ENCODE results near the gene AGBL4.
"Not testable (repeated sequence)": the region's sequence is repeated elsewhere in the genome, so short reads cannot be mapped to it uniquely, and the experiment has no call there.

AGBL4 gene

GRCh38 chr1:49306507-49307070, 717.2 kb downstream of the AGBL4 start:
- DNase-seq (ENCODE audit: low spot score) = no peak

DNA sequence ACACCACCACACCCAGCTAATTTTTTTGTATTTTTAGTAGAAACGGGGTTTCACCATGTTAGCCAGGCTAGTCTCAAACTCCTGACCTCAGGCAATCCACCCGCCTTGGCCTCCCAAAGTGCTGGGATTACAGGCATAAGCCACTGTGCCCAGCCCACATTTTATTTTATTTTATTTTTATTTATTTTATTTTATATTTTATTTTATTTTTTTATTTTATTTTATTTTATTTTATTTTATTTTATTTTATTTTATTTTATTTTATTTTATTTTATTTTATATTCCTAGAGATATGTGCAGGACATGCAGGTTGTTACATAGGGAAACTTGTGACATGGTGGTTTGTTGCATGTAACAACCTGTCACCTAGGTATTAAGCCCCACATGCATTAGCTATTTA, 721.4 kb downstream of the AGBL4 start:
- not testable (repeated sequence) for DNase-seq (ENCODE audit: low spot score)

DNA sequence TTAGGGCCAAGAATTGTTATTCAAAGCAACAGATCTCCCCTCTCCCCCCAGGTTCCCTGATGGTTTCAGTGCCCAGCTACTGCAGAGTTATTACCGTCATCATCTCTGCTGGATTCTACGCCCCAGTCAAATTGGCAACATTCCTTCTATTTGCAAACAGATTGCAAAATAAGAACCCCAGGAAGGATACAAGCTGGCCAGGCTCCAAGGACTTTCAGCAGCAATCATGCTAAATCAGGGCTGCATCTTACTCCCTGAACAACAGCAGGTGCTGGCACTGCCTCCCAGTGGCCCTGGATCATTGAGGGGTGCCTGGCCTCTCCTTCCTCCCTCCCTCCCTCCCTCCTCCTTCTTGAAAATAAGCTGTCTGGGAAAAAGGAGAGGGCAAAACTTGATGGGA, 725.5 kb downstream of the AGBL4 start:
- no peak for DNase-seq (ENCODE audit: low spot score)

- DNase-seq (ENCODE audit: low spot score) = no peak
These were observed 726.0 kb downstream of the AGBL4 start for GRCh38 chr1:49297783-49298182.

DNA sequence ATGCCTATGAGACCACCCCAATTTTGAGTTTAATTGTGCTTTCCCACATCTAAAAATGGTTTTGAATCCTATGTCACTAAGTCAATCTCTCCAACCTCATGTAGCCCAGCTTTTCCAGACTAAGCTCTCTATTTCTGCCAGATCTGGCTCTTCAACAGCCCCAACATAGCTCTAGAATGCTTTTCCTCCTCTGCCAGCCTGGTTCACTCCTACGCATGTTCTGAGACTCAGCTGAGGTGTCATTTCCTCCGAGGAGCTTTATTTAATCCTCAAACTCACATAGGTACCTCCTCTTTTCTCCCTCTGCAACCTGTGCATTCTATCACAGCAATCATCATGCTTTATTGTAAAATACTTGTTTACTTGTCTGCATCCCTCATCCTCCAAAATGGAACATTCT, 729.2 kb downstream of the AGBL4 start:
- DNase-seq (ENCODE audit: low spot score) = no peak

DNA sequence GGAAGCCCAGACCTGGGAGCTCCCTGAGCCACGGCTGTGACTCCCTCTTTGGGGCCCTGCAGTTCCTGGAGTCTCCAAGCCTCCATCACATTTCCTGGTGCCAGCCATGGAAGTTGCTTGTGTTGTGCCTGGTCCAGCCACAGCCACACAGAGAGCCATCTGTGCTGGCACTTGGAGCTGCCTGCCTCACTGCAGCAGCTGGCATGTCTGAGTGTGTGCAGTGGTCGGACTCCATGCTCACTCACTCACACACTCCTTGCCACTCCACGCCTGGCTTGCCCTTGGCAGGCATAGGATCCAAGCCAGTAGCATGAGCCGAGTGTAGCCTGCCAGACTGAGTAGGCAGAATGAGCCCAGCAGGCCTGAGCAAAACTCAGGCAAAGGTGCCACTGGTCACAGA, 730.7 kb downstream of the AGBL4 start:
- no peak for DNase-seq (ENCODE audit: low spot score)

- not testable (repeated sequence) for DNase-seq (ENCODE audit: low spot score)
These were observed 766.3 kb downstream of the AGBL4 start for GRCh38 chr1:49257211-49258049.

- no peak for DNase-seq (ENCODE audit: low spot score)
These were observed 770.8 kb downstream of the AGBL4 start for GRCh38 chr1:49252917-49253316.

DNA sequence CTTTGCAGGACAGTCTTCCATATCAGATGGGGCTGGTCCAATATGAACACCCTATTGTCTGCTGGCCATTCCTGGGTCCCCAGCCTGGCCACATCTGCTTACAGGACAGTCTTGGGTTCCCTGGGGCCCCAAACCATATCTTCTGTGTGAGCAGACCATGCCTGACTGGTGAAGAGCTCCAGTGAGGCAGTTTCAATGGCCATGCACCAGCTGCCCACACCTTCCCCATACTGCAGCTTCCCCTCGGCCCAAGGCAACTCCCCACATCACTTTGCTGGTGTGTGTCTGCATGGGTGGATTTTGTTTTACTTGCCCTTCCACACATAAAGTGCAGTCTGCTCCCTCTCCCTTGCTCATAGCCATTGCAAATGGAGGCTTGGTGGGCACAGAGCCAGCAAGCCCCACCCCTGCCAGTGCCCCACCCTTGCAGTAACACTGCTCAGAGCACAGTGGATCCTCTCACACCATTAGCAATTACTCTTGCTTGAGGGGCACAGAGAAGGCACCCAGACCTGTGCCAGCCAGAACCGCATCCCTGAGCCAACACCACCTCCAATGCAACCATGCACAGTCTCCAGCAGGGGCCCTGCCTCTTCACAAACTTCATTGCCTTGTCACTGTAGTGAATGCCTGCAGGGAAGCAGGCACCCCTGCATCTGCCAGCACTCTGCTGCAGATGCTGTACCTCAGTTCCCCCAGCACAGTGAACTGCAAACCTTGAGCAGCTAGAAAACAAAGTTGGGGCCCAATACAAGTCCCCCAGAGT, 772.6 kb downstream of the AGBL4 start:
- no peak for DNase-seq (ENCODE audit: low spot score)

DNA sequence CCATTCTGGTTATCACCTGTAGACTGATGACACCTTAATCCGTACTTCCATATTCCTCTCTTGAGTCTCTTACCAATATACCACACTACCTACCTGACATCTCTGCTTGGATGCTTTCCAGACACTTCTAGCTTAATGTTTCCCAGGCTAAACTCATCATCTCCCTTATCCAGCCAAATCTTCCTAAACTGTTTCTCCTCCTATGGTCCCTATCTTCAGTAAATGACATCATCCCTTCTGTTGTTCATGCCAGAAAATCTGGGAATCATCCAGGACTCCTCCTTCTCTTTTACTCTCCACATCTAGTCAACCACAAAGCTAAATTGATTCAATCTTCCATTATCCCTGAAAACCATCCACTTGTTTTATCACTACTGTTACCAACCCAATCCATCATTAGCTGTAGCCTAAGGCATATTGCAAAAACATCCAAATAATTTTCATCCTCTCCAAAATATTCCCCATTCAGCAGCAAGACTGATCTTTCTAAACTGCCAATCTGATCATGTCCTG, 783.0 kb downstream of the AGBL4 start:
- DNase-seq (ENCODE audit: low spot score) = no peak

DNA sequence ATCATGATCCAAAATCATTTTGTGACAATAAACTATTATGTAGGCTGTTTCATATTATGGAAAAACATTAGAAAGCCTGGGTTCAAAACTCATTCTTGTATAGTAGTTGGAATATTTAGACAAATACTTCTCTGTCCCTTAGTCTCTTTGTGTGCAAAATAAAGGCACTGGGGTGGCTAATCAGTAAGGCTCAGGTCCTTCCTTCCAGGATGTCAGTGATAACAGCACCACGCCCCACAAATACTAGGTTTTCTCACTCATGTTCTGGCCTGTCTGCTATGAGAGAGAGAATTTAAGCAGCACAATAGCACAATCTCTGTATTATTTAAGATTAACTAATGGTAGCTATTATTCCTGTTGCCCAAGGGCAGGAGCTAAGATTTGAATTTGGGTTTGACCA, 788.8 kb downstream of the AGBL4 start:
- no peak for DNase-seq (ENCODE audit: low spot score)

DNA sequence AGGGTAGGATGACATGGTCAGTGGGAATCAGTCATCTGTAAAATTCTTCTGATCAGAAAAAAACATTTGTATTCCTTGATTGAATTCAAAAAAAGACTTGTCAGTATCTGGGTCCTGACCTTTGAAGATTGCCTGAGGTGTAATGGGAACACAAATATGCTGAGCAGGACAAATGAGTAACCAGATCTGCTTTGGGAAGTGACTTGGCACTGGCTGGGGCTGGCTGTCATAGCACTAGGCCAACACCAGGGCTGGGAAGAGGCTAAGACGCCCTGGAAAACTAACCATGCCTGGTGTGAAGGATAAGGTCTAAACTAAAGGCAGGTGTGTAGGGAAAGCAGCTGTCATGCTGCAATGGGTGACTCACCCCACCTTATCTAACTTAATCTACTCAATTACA, 794.2 kb downstream of the AGBL4 start:
- no peak for DNase-seq (ENCODE audit: low spot score)

DNA sequence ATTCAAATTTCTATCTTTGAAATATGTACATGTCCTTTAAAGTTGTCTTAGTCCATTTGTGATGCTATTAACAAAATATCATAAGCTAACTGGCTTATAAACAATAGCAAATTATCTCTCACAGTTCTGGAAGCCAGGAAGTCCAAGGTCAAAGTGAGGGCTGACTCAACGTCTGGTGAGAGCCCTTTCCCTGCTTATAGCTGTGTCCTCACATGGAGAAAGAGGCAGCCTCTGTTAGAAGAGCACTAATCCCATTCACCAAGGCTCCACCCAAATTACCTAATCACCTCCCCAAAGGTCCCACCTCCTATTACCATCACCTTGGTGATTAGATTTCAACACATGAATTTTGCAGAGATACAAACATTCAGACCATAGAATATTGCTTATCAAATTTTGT, 797.0 kb downstream of the AGBL4 start:
- DNase-seq (ENCODE audit: low spot score) = no peak

GRCh38 chr1:49225464-49225863, 798.3 kb downstream of the AGBL4 start:
- no peak for DNase-seq (ENCODE audit: low spot score)

DNA sequence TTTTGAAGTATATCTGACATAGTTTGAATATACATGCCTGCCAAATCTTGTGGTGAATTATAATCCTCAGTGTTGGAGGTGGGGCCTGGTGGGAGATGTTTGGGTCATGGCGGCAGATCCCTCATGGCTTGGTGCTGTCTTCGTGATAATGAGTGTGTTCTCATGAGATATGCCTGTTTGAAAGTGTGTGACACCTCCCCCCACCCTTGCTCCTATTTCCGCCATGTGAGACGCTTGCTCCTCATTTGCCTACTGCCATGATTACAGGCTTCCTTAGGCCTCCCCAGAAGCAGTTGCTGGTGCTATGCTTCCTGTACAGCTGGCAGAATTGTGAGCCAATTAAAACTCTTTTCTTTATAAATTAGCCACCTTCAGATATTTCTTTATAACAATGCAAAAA, 810.5 kb downstream of the AGBL4 start:
- DNase-seq (ENCODE audit: low spot score) = no peak

DNA sequence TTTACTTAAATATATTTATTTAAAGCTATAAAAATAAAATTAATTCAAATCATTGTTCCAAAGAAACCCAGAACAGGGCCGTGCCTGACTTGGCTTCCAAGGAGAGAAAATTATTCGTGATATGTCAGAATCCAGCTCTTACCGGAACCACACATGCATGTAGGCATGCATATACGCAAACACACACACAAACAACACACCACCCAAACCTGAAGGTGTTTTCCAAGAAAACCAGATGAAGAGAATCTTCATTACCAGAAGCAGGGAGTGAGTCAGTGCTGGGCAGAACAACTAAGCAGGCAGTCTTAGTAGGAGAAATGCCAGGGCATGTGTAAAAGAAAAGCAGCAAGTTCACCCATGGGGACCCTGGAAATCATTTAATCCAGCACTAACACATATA, 815.0 kb downstream of the AGBL4 start:
- no peak for DNase-seq (ENCODE audit: low spot score)

- no peak for DNase-seq (ENCODE audit: low spot score)
These were observed 819.0 kb downstream of the AGBL4 start for GRCh38 chr1:49204720-49205119.

- DNase-seq (ENCODE audit: low spot score) = no peak
These were observed 823.0 kb downstream of the AGBL4 start for GRCh38 chr1:49200738-49201137.

- DNase-seq (ENCODE audit: low spot score) = no peak
These were observed 824.2 kb downstream of the AGBL4 start for GRCh38 chr1:49199564-49199963.

DNA sequence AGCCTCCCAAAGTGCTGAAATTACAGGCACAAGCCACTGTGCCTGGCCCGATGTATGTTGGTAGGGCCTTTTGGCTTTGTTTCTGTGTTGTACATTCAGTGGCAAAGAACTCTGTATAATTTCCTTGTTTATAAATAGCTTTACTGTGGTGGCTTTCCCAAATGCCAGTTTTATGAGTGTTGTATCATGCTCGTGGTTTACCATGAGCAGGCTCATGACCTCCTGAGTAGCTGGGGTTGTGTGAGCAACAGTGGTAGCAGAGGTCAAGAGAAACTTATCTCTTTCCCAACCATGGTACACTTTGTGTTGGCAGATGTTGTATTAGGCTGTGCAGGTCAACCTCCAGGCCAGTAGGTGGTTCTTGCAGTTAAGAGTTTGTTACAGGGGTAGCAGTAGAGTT, 826.7 kb downstream of the AGBL4 start:
- DNase-seq (ENCODE audit: low spot score) = no peak

DNA sequence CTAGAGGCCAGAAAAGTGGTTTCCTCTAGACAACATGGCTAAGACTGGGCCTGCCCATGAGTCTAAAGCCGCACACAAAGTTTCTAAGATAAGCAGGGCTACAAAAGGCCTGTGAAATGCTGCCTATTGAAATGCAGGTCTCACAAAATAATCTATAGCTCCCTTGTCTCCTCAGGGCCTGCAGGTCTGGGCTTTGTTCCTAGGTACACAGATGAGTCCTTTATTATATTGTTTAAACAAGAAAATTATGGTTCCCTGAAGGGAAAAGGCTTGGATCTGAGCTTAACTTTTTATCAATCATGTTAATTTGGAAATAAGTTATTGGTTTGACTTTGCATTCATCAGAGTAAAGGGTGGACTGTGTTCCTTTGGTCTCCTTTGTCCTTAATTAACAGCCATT, 833.6 kb downstream of the AGBL4 start:
- DNase-seq (ENCODE audit: low spot score) = no peak

DNA sequence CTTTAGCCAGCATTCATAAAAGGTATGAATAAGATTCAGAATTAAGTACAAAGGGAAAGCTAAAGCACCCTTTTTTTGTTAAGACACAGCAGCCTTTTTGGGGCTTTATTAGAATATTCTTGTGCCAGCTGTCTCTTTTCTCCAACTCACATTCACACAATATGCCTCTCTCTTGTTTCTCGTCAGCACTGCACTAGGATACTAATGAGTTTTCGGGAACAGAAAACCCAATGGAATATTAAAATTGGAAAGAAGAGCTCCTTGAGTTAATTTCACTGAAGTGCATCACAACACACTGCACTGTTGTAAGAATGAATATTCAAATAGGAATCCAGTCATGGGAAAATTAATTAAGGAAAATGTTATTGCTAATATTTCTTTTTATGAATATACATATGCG, 836.7 kb downstream of the AGBL4 start:
- DNase-seq (ENCODE audit: low spot score) = no peak

GRCh38 chr1:49185450-49185980, 838.2 kb downstream of the AGBL4 start:
- DNase-seq (ENCODE audit: low spot score) = no peak

Data from hepatic stellate cell (primary cell).